ENCODE results near the gene F12. TPM values are rescaled to one million over a fixed set of nuclear protein-coding genes. Genes with fewer than 3 reads are reported as not detected.

F12 gene
- total RNA-seq, 1 experiment from 2014 or later, result 13.4 TPM

DNA sequence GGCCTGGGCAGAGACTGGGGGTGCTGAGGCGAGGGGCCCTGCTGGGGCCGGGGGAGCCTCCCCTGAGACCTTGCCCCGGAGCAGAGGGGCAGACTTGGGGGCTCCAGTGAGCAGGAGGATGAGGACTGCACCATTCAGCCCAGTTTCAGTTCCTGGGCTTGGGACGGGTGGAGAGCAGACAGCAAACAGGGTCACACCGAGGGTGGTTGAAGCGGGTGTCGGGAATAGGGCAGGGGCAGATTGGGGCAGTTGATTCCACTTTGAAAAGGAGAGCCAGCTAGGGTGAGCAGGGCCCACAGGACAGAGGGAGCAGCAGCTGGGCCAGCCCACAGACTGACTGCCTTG is 21.6 kb upstream of the F12 start:
- Histone ChIP-seq H3K9me3 (ENCODE audit: control insufficient read depth, insufficient read depth, low read depth, low read length) (no peaks in the 10 kb centered on the region), H3K27ac (ENCODE audit: low read length) (no peak overlapping the region), H3K4me3 (ENCODE audit: low read depth in 2 of 2, low read length in 2 of 2) (no peak overlapping the region), H3K4me1 (ENCODE audit: control insufficient read depth, insufficient read depth, low read length) (peaks cover 10% of the 10 kb centered on the region), H3K27me3 (ENCODE audit: control insufficient read depth, insufficient read depth, low read length) (no peaks in the 10 kb centered on the region), H3K36me3 (ENCODE audit: control insufficient read depth, insufficient read depth, low read length) (peaks cover 2% of the 10 kb centered on the region; the same call in 1 of the 2 replicates)
- BruUV-seq (replicated peaks), result no TSS peak
- CTCF ChIA-PET, result interaction anchor here (0.5 kb wide), 1 partner anchor 64 kb away, joined by 12 read pairs; no protein-coding TSS in a partner anchor
- no peak for TF ChIP-seq TCF7L2 (IDR thresholded peaks at IDR 0.05; ENCODE audit: low read depth, low read length)
- TF ChIP-seq REST (IDR thresholded peaks at IDR 0.05; ENCODE audit: insufficient read depth in 1 of 2, low read depth in 2 of 2, low read length in 1 of 2), result no peak
- TF ChIP-seq, protein P1, sequence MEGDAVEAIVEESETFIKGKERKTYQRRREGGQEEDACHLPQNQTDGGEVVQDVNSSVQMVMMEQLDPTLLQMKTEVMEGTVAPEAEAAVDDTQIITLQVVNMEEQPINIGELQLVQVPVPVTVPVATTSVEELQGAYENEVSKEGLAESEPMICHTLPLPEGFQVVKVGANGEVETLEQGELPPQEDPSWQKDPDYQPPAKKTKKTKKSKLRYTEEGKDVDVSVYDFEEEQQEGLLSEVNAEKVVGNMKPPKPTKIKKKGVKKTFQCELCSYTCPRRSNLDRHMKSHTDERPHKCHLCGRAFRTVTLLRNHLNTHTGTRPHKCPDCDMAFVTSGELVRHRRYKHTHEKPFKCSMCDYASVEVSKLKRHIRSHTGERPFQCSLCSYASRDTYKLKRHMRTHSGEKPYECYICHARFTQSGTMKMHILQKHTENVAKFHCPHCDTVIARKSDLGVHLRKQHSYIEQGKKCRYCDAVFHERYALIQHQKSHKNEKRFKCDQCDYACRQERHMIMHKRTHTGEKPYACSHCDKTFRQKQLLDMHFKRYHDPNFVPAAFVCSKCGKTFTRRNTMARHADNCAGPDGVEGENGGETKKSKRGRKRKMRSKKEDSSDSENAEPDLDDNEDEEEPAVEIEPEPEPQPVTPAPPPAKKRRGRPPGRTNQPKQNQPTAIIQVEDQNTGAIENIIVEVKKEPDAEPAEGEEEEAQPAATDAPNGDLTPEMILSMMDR (IDR thresholded peaks at IDR 0.05), result no peak
- TF ChIP-seq POLR2AphosphoS5 (IDR thresholded peaks at IDR 0.05; ENCODE audit: low read depth, low read length), result no peak
- no peak for TF ChIP-seq SIN3A (IDR thresholded peaks at IDR 0.05; ENCODE audit: borderline replicate concordance, insufficient read depth, low read depth, low read length)
- DNase-seq (ENCODE audit: low read depth, low spot score) (no peak), ATAC-seq (no peak)
- POLR2A ChIA-PET, result interaction anchor here (1.0 kb wide), 1 partner anchor 12 kb away, joined by 3 read pairs; no protein-coding TSS in a partner anchor
- intact Hi-C loops (cut with micrococcal nuclease; ENCODE audit: unreplicated experiment), result no loop called here
- in situ Hi-C loops (cut with HindIII; ENCODE audit: low pct_unique_long_range_greater_than_20kb, low sequenced_read_pairs), result no loop called here

GRCh38 chr5:177430140-177430951 is 21.0 kb upstream of the F12 start:
- ATAC-seq, result no peak
- peaks cover 2% of the 10 kb centered on the region; the same call in 1 of the 2 replicates for H3K36me3 ChIP-seq (ENCODE audit: control insufficient read depth, insufficient read depth, low read length)
- peaks cover 14% of the 10 kb centered on the region for H3K4me1 ChIP-seq (ENCODE audit: control insufficient read depth, insufficient read depth, low read length)
- no peak for DNase-seq (ENCODE audit: low read depth, low spot score)
- TF ChIP-seq REST (IDR thresholded peaks at IDR 0.05; ENCODE audit: insufficient read depth in 1 of 2, low read depth in 2 of 2, low read length in 1 of 2) (no peak), TCF7L2 (IDR thresholded peaks at IDR 0.05; ENCODE audit: low read depth, low read length) (no peak), POLR2AphosphoS5 (IDR thresholded peaks at IDR 0.05; ENCODE audit: low read depth, low read length) (no peak), SIN3A (IDR thresholded peaks at IDR 0.05; ENCODE audit: borderline replicate concordance, insufficient read depth, low read depth, low read length) (no peak)
- TF ChIP-seq, protein P1 (IDR thresholded peaks at IDR 0.05), result no peak
- no peak overlapping the region for H3K4me3 ChIP-seq (ENCODE audit: low read depth in 2 of 2, low read length in 2 of 2)
- intact Hi-C loops (cut with micrococcal nuclease; ENCODE audit: unreplicated experiment) (no loop called here), in situ Hi-C loops (cut with HindIII; ENCODE audit: low pct_unique_long_range_greater_than_20kb, low sequenced_read_pairs) (no loop called here)
- no TSS peak for BruUV-seq (replicated peaks)
- no peak overlapping the region for H3K27ac ChIP-seq (ENCODE audit: low read length)
- CTCF ChIA-PET, result no interaction called here
- H3K9me3 ChIP-seq (ENCODE audit: control insufficient read depth, insufficient read depth, low read depth, low read length), result no peaks in the 10 kb centered on the region
- H3K27me3 ChIP-seq (ENCODE audit: control insufficient read depth, insufficient read depth, low read length), result no peaks in the 10 kb centered on the region
- POLR2A ChIA-PET, result interaction anchor here (1.1 kb wide), 1 partner anchor 26 kb away, joined by 8 read pairs; no protein-coding TSS in a partner anchor

Data from Panc1 (cell line).